SH-SY5Y (cell line): ENCODE data around the gene AHCTF1.

Experiments
- GATA2 ChIP-seq: IDR thresholded peaks from 2 replicates; pipeline ENCODE4 v1.6.1; 2011; ENCODE audit warnings: mild to moderate bottlenecking, low read depth, low read length
- GATA3 ChIP-seq: IDR thresholded peaks from 2 replicates; pipeline ENCODE4 v1.6.1; 2011; ENCODE audit warnings: low read depth, mild to moderate bottlenecking, low read length, moderate library complexity

DNA sequence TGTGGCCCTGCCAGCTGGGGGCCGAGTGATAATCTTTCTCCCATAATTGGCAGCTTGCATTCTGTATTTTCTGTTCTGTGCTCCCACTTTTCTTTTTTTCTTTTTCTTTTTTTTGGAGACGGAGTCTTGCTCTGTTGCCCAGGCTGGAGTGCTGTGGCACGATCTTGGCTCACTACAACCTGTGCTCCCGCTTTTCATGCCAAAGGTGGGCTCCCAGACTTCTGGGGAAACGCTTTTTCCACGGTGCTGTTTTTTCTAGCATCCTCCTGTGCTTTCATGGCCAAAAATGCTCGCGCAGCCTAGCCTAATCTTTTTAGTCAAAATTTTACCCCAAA lies 585 bp upstream of the AHCTF1 start:
- no peak for TF ChIP-seq GATA2
- TF ChIP-seq GATA3: no peak
